ENCODE results near the gene SEC24C. TPM values are rescaled to one million over a fixed set of nuclear protein-coding genes. Genes with fewer than 3 reads are reported as not detected.

Gene SEC24C
- total RNA-seq, 2 experiments from 2014 or later, result 53.6 to 87.1 TPM

- Histone ChIP-seq H4K20me1 (ENCODE audit: insufficient read depth, low read length) (no peaks in the 10 kb centered on the region), H3K9me2 (ENCODE audit: insufficient read depth, low read length) (no peaks in the 10 kb centered on the region), H2AFZ (ENCODE audit: low read length) (no peak overlapping the region), H3K4me2 (ENCODE audit: low read length) (no peak overlapping the region), H3K4me1 (ENCODE audit: insufficient read depth, low read length, poor library complexity, severe bottlenecking) (peaks cover 10% of the 10 kb centered on the region), H3K9me3 (ENCODE audit: low read length) (no peaks in the 10 kb centered on the region), H3K79me2 (ENCODE audit: insufficient read depth, low read depth, low read length) (peaks cover 29% of the 10 kb centered on the region), H3K4me3 (ENCODE audit: low read depth, low read length, poor library complexity, severe bottlenecking) (no peak overlapping the region), H3K36me3 (ENCODE audit: insufficient read depth, low read length) (peaks cover 21% of the 10 kb centered on the region), H3K27ac (ENCODE audit: low read depth, low read length, poor library complexity, severe bottlenecking) (no peak overlapping the region)
- ChIA-PET POLR2A (interaction anchor here (0.6 to 1.4 kb wide), 5 partner anchors 9 to 649 kb away, joined by 3 to 7 read pairs (median 3); partner anchors contain the start of gene SEC24C), CTCF (ENCODE audit: unreplicated experiment) (no interaction called here)
- DNase-seq (ENCODE audit: low spot score), result no peak
- intact Hi-C loops (cut with micrococcal nuclease; ENCODE audit: unreplicated experiment), result no loop called here
- TF ChIP-seq EZH2phosphoT487 (IDR thresholded peaks at IDR 0.05; ENCODE audit: borderline replicate concordance, low read depth, low read length), result no peak
- TF ChIP-seq, protein P1, sequence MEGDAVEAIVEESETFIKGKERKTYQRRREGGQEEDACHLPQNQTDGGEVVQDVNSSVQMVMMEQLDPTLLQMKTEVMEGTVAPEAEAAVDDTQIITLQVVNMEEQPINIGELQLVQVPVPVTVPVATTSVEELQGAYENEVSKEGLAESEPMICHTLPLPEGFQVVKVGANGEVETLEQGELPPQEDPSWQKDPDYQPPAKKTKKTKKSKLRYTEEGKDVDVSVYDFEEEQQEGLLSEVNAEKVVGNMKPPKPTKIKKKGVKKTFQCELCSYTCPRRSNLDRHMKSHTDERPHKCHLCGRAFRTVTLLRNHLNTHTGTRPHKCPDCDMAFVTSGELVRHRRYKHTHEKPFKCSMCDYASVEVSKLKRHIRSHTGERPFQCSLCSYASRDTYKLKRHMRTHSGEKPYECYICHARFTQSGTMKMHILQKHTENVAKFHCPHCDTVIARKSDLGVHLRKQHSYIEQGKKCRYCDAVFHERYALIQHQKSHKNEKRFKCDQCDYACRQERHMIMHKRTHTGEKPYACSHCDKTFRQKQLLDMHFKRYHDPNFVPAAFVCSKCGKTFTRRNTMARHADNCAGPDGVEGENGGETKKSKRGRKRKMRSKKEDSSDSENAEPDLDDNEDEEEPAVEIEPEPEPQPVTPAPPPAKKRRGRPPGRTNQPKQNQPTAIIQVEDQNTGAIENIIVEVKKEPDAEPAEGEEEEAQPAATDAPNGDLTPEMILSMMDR (conservative IDR thresholded peaks at IDR 0.05; ENCODE audit: low read length), result no peak
- no TSS peak for BruUV-seq (replicated peaks)
Measured at GRCh38 chr10:73732931-73733623, 11.1 kb upstream of the SEC24C start.

- Histone ChIP-seq H3K36me3 (ENCODE audit: insufficient read depth, low read length) (peaks cover 20% of the 10 kb centered on the region), H4K20me1 (ENCODE audit: insufficient read depth, low read length) (no peaks in the 10 kb centered on the region), H3K4me2 (ENCODE audit: low read length) (no peak overlapping the region), H3K79me2 (ENCODE audit: insufficient read depth, low read depth, low read length) (peaks cover 23% of the 10 kb centered on the region), H3K9me2 (ENCODE audit: insufficient read depth, low read length) (no peaks in the 10 kb centered on the region), H3K9me3 (ENCODE audit: low read length) (no peaks in the 10 kb centered on the region), H3K27ac (ENCODE audit: low read depth, low read length, poor library complexity, severe bottlenecking) (no peak overlapping the region), H3K4me3 (ENCODE audit: low read depth, low read length, poor library complexity, severe bottlenecking) (no peak overlapping the region), H2AFZ (ENCODE audit: low read length) (no peak overlapping the region), H3K4me1 (ENCODE audit: insufficient read depth, low read length, poor library complexity, severe bottlenecking) (peaks cover 10% of the 10 kb centered on the region)
- TF ChIP-seq EZH2phosphoT487 (IDR thresholded peaks at IDR 0.05; ENCODE audit: borderline replicate concordance, low read depth, low read length), result no peak
- TF ChIP-seq, protein P1 (conservative IDR thresholded peaks at IDR 0.05; ENCODE audit: low read length), result no peak
- intact Hi-C loops (cut with micrococcal nuclease; ENCODE audit: unreplicated experiment), result no loop called here
- POLR2A ChIA-PET, result interaction anchor here (0.6 to 1.4 kb wide), 5 partner anchors 8 to 48 kb away, joined by 3 to 7 read pairs (median 4); partner anchors contain the start of genes CHCHD1 and SEC24C
- no TSS peak for BruUV-seq (replicated peaks)
- CTCF ChIA-PET (ENCODE audit: unreplicated experiment), result no interaction called here
- DNase-seq (ENCODE audit: low spot score), result no peak
Measured at GRCh38 chr10:73734028-73734720, 10.0 kb upstream of the SEC24C start.
